ENCODE results near the gene PTBP1.
"Not testable (repeated sequence)": the region's sequence is repeated elsewhere in the genome, so short reads cannot be mapped to it uniquely, and the experiment has no call there.

PTBP1 gene

DNA sequence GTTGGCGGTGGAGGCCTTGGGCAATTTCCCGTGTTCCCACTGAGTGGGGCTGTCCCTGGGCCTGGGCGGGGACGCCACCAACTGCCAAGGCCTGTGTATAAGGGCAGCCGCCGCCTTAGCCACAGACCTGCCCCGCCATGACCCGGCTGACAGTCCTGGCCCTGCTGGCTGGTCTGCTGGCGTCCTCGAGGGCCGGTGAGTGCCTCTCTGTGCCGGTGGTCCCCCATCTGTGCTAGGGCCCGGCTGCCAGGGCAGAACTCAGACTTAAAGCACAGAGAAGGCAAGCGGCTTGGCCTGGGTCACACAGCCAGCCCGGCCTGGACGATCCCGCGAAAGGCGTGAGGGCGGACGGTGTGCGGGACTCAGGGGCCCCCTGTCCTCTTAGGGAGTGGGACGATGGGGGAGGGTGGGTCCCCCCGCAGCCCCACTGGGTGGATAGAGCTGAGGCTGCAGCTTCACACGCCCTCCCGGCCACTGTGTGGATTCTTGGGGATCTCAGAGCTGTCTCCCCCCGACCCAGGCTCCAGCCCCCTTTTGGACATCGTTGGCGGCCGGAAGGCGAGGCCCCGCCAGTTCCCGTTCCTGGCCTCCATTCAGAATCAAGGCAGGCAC, 30.6 kb downstream of the PTBP1 start, which contains the start of gene AZU1:
TSS of gene AZU1 (plus strand) at position 128 of the 612 bp plus-strand sequence. CDS start at position 138, 10 bp downstream.
- no peak for DNase-seq (ENCODE audit: low read depth)

GRCh38 chr19:829129-829758, 32.0 kb downstream of the PTBP1 start:
- no peak for DNase-seq (ENCODE audit: low read depth)

GRCh38 chr19:831407-832369, 34.4 kb downstream of the PTBP1 start:
- no peak for DNase-seq (ENCODE audit: low read depth)

DNA sequence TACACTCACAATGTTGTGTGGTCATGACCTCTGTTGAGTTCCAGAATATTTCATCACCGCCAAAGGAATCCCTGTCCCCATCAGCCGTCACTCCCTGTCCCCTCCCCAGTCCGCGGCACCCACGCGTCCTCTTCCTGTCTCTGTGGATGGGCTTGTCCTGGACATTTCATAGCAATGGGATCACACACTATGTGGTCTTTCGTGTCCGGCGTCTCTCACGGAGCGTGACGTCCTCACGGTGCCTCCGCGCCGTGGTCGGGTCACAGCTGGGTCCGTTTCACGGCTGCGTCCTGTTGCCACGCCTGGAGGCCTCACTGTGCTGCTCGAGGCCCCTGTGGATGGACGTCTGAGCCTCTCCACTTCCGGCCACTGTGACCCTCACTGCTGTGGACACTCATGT, 37.0 kb downstream of the PTBP1 start:
- DNase-seq (ENCODE audit: low read depth) = no peak

DNA sequence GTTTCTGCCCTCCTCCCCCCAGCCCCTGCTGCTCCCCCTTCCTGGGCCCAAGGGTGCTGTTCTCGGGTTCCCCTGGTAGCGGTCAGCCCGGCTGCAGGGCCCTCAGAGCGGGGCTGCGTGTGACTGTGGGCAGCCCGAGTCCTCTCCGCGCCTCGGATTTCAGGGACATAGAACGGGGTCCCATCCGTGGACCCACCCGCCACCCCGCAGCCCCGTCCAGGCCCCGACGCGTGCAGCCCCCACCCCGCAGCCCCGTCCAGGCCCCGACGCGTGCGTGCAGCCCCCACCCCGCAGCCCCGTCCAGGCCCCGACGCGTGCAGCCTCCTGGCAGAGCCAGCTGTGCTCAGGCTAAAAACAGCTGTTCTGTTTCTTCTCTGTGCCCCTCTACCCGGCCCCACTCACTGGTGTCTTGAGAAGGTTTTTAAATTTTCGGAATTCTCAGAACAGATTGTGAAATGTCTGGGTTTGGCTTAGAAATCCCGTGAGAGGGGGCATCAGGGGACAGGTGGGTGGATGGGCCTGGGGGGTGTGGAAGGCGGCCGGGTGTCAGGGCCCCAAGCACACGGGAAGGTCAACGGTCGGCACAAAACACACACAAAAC, 38.1 kb downstream of the PTBP1 start:
- no peak for DNase-seq (ENCODE audit: low read depth)

- DNase-seq (ENCODE audit: low read depth) = no peak
Observed at GRCh38 chr19:840519-841206, 43.4 kb downstream of the PTBP1 start, which contains the start of gene PRTN3. Gene PRTN3 (plus strand): TSS chr19:840999. CDS start chr19:841009, 10 bp downstream.

GRCh38 chr19:842802-843179, 45.5 kb downstream of the PTBP1 start:
- DNase-seq (ENCODE audit: low read depth) = not testable (repeated sequence)

DNA sequence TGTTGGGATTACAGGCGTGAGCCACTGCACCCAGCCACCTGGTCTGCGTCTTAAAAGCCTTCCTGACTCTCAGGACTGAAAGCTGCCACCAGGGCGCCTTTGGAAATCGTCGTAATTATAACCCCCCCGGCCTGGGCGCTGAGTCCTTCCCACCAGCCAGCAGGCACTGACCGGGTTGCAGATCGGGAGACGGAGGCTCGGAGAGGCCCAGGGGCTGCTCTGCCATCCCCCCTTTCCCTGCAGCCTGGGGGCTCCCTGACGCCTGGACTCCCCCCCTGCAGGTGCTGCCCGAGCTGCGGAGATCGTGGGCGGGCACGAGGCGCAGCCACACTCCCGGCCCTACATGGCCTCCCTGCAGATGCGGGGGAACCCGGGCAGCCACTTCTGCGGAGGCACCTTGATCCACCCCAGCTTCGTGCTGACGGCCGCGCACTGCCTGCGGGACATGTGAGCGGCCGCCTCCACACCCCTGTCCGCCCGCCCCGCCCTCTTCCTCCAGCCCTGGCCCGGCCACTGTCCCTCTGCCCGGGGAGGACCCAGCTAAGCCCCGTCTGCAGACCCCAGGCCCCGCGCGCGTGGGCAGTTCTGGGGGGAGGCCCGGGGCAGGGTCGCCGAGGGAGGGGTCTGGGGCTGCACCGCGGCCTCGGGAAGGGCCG, 46.1 kb downstream of the PTBP1 start:
- no peak for DNase-seq (ENCODE audit: low read depth)

- no peak for DNase-seq (ENCODE audit: low read depth)
Observed at GRCh38 chr19:843836-844545, 46.7 kb downstream of the PTBP1 start.

DNA sequence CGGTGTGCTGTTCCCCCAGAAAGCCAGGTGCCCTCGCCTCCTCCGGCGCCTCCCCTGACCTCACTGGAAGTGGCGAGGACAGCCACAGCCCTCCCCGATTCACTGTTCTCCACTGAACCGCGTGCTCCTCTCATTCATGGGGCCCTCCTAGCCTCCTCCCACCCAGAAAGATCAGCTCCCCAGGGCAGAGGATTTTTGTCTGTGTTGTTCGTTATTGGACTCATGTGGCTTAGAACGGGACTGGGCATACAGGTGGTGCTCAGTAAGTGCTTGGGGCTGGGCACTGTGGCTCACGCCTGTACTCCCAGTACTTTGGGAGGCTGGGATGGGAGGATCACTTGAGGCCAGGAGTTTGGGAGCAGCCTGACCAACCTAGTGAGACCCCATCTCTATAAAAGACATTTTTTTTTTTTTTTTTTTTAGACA, 47.3 kb downstream of the PTBP1 start:
- peak; percentile 24 for DNase-seq (ENCODE audit: low read depth)

DNA sequence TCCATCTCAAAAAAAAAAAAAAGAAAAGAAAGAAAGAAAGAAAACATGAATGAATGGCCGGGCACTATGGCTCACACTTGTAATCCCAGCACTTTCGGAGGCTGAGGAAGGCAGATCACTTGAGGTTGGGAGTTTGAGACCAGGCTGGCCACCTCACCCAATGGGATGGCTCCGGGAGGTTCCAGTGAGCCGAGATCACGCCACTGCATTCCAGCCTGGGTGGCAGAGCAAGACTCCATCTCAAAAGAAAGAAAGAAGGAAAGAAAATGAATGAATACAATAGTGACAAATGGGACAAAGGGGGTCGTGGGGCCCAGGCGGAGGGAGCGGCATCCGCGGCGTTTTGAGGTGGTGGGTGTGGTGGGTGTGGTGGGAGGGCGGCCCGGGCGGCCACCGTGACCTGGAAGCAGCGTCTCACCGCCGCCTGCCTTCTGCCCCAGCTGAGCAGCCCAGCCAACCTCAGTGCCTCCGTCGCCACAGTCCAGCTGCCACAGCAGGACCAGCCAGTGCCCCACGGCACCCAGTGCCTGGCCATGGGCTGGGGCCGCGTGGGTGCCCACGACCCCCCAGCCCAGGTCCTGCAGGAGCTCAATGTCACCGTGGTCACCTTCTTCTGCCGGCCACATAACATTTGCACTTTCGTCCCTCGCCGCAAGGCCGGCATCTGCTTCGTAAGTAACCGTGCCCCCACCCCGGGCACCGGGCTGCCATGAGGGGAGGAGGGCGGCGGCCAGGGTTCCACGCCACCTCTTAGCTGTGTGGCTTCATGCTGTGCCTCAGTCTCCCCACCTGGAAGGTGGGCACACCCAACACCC, 48.7 kb downstream of the PTBP1 start:
- no peak for DNase-seq (ENCODE audit: low read depth)

DNA sequence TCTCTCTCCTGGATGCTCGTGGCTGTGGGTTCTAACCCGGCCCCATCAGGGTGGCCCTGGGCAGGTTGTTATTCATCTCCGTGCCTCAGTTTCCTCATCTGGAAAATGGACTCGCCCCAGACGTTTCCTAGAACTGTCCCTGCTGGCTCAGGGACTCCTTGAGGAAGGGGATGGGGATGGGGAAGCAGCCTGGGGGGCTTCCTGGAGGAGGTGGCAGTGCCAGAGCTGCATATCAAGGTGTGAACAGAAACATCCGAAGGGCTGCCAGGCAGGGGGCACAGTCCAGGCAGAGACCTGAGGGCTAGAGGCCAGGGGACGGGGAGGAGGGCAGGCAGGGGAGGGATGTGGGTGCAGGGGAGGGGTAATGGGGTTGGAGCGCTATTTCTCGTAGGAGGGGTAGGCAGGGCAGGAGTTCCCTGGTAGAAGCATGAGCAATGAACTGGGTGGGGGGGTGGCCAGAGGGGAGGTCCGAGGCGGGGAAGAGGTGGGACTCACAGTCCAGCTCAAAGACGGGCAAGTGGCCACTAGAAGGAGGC, 51.2 kb downstream of the PTBP1 start:
- no peak for DNase-seq (ENCODE audit: low read depth)

- not testable (repeated sequence) for DNase-seq (ENCODE audit: low read depth)
Observed at GRCh38 chr19:849195-849594, 51.9 kb downstream of the PTBP1 start.

GRCh38 chr19:850221-850978, 53.1 kb downstream of the PTBP1 start:
- peak; percentile 87 for DNase-seq (ENCODE audit: low read depth)

DNA sequence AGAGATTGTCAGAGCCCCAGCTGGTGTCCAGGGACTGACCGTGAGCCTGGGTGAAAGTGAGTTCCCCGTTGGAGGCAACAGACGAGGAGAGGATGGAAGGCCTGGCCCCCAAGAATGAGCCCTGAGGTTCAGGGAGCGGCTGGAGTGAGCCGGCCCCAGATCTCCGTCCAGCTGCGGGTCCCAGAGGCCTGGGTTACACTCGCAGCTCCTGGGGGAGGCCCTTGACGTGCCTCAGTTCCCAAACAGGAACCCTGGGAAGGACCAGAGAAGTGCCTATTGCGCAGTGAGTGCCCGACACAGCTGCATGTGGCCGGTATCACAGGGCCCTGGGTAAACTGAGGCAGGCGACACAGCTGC, 53.7 kb downstream of the PTBP1 start:
- no peak for DNase-seq (ENCODE audit: low read depth)

DNA sequence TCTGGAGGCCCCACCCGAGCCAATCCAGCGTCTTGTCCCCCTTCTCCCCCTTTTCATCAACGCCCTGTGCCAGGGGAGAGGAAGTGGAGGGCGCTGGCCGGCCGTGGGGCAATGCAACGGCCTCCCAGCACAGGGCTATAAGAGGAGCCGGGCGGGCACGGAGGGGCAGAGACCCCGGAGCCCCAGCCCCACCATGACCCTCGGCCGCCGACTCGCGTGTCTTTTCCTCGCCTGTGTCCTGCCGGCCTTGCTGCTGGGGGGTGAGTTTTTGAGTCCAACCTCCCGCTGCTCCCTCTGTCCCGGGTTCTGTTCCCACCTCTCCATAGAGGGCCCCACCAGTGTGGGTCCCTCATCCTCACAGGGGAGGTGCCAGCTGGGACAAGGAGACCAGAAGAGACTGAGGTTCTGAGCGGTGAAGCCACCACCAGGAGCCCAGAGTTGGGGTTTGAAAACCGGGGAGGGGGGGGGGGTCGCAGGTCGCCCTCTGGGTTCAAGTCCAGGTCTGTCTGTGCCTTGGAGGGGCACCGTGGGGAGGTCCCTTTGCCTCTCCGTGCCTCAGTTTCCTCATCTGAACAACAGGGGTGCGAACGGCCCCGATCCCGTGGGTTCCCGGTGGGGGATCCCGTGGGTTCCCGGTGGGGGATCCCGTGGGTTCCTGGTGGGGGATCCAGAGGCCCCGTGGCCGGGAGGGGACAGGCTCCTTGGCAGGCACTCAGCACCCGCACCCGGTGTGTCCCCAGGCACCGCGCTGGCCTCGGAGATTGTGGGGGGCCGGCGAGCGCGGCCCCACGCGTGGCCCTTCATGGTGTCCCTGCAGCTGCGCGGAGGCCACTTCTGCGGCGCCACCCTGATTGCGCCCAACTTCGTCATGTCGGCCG, 55.1 kb downstream of the PTBP1 start, which contains the start of gene ELANE:
TSS of gene ELANE (plus strand) at position 168 of the 878 bp plus-strand sequence. CDS start at position 194, 26 bp downstream.
- DNase-seq (ENCODE audit: low read depth) = no peak

DNA sequence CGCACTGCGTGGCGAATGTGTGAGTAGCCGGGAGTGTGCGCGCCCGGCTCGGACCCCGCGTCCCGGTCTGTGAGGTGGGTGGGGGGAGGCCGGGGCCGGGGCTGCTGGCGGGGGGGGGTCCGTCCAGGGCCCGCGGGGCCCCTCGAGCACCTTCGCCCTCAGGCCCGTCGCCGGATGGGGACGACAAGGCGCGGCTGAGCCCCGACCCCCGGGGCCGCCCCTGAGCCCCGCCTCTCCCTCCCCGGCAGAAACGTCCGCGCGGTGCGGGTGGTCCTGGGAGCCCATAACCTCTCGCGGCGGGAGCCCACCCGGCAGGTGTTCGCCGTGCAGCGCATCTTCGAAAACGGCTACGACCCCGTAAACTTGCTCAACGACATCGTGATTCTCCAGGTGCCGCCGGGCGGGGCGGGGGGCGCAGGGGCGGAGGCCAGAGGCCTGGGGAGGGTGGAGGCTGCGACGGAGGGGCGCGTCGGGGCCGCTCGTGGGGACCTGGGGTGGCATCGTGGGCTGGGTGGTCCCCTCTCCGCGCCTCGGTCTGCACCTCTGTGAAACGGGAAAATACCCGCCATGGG, 55.8 kb downstream of the PTBP1 start:
- no peak for DNase-seq (ENCODE audit: low read depth)
